Sigmoid colon (tissue), 3 donors: ENCODE measurements around the gene MYO18A.

ENCODE experiments used
- CTCF ChIP-seq, 4 experiments: fragments of 450-650 bp in 3 of 4; fragments of 200-600 bp in 1 of 4; IDR thresholded peaks; one replicate each; pipeline ENCODE4 v1.5.1; 2016 to 2019; ENCODE audit warnings: antibody characterized with exemption in 4 of 4, mild to moderate bottlenecking in 3 of 4, moderate library complexity in 2 of 4
- POLR2A ChIP-seq, 2 donors: fragments of 450-650 bp; IDR thresholded peaks; one replicate each; pipeline ENCODE4 v1.6.1; 2016; ENCODE audit warnings: antibody characterized with exemption in 2 of 2, mild to moderate bottlenecking in 2 of 2, moderate library complexity in 2 of 2

- TF ChIP-seq CTCF (IDR thresholded peaks at IDR 0.05) (no peak), POLR2A (IDR thresholded peaks at IDR 0.05) (no peak)
Observed at GRCh38 chr17:29170682-29171081, 9.5 kb downstream of the MYO18A start.
